Thyroid gland (tissue), 4 donors: ENCODE measurements around the gene VPS13C. TPM values are rescaled to one million over a fixed set of nuclear protein-coding genes. Genes with fewer than 3 reads are reported as not detected.

Experiments
- DNase-seq, 2 donors: peaks; one replicate each; pipeline ENCODE4 v3.0.0-alpha.2; 2019
- H3K27ac ChIP-seq, 3 donors: fragments of 200-600 bp; sonication (generic); 1 replicate in 2 of 3; 2 replicates in 1 of 3; pipeline ENCODE4 v1.5.1; 2016 to 2019; ENCODE audit warnings: mild to moderate bottlenecking in 1 of 3, moderate library complexity in 1 of 3
- H3K27me3 ChIP-seq: fragments of 200-600 bp; sonication (generic); one replicate; pipeline ENCODE4 v1.5.1; 2019
- H3K36me3 ChIP-seq, 2 donors: fragments of 200-600 bp; sonication (generic); one replicate each; pipeline ENCODE4 v1.5.1; 2016 to 2019
- H3K4me1 ChIP-seq, 2 donors: fragments of 200-600 bp; sonication (generic); one replicate each; pipeline ENCODE4 v1.5.1; 2017 to 2019
- H3K4me3 ChIP-seq, 3 donors: fragments of 200-600 bp; sonication (generic); replicated peaks in 1 of 3; 1 replicate in 2 of 3; 2 replicates in 1 of 3; pipeline ENCODE4 v1.5.1; 2016; ENCODE audit warnings: mild to moderate bottlenecking in 1 of 3
- H3K9me3 ChIP-seq: fragments of 200-600 bp; sonication (generic); one replicate; pipeline ENCODE4 v1.5.1; 2017
- POLR2A ChIP-seq, 2 donors: fragments of 450-650 bp; IDR thresholded peaks; one replicate each; pipeline ENCODE4 v1.6.1; 2017; ENCODE audit warnings: antibody characterized with exemption in 2 of 2, mild to moderate bottlenecking in 2 of 2, moderate library complexity in 1 of 2
- WGBS, 2 donors: methylation state at CpG; one replicate each; pipeline ENCODE4 v1.1.5; 2017; 5-methylcytosine and 5-hydroxymethylcytosine counted together
- intact Hi-C: fragments of 100-400 bp; cut with DNase I; formaldehyde crosslinking; loops from one replicate; pipeline ENCODE4 v1.15.1; 2023
- total RNA-seq, 4 donors: library from RNA; depleted of rRNA; stranded (reverse); fragments of >200 nt; gene quantifications; one replicate each; pipeline ENCODE4 v1.2.3, GENCODE V29; 2016
- TF ChIP-seq, protein P1 (sequence below), 6 experiments: fragments of 200-600 bp in 3 of 6; fragments of 450-650 bp in 3 of 6; sonication (generic) in 3 of 6; IDR thresholded peaks; one replicate each; pipeline ENCODE4 v1.5.1; 2016 to 2019; ENCODE audit warnings: antibody characterized with exemption in 6 of 6, mild to moderate bottlenecking in 2 of 6, inconsistent platforms in 1 of 6, moderate library complexity in 1 of 6

The VPS13C gene
- total RNA-seq, 4 donors from 2014 or later: 99.4 to 159 (median 119) TPM

DNA sequence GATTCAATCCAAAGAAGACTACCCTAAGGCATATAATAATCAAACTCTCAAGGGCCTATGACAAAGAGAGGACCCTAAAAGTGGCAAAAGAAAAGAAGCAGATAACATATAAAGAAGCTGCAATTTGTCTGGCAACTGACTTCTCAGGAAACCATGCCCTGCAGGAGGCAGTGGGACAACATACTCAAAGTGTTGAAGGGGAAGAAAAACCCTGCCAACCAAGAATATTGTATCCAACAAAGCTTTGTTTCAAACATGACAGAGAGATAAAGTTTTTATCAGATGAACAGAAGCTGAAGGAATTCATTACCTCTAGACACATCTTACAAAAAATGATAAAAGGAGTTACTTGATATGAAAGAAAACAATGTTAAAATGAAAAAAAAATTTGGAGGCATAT lies 167.1 kb downstream of the VPS13C start:
- Histone ChIP-seq H3K4me3 (no peak overlapping the region), H3K27ac (no peak overlapping the region), H3K9me3 (no peaks in the 10 kb centered on the region), H3K27me3 (no peaks in the 10 kb centered on the region), H3K4me1 (no peaks in the 10 kb centered on the region), H3K36me3 (no peaks in the 10 kb centered on the region)
- TF ChIP-seq, protein P1, sequence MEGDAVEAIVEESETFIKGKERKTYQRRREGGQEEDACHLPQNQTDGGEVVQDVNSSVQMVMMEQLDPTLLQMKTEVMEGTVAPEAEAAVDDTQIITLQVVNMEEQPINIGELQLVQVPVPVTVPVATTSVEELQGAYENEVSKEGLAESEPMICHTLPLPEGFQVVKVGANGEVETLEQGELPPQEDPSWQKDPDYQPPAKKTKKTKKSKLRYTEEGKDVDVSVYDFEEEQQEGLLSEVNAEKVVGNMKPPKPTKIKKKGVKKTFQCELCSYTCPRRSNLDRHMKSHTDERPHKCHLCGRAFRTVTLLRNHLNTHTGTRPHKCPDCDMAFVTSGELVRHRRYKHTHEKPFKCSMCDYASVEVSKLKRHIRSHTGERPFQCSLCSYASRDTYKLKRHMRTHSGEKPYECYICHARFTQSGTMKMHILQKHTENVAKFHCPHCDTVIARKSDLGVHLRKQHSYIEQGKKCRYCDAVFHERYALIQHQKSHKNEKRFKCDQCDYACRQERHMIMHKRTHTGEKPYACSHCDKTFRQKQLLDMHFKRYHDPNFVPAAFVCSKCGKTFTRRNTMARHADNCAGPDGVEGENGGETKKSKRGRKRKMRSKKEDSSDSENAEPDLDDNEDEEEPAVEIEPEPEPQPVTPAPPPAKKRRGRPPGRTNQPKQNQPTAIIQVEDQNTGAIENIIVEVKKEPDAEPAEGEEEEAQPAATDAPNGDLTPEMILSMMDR (IDR thresholded peaks at IDR 0.05): no peak
- no peak for TF ChIP-seq POLR2A (IDR thresholded peaks at IDR 0.05)
- no peak for DNase-seq
- intact Hi-C loops: no loop called here

DNA sequence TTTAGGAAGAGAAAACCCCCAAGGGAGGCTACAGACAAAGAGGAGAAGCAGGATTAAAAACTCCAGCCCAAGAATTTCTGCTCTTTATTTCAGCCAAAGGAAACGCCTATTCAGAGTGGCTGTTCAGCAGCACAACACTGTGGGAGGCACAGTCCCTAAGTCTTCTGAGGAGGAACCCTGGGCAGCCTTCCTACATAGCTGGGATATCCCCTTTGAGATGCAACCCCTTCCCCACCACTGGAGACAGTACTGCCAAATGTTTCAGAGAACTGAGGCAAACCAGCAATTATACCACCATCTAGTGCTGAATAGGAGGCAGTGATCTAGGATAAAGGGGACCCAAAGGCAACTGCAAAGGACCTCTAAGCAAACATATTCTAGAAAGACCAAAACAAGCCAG lies 168.1 kb downstream of the VPS13C start:
- H3K27ac ChIP-seq: no peak overlapping the region
- no peak for TF ChIP-seq POLR2A (IDR thresholded peaks at IDR 0.05)
- TF ChIP-seq, protein P1 (IDR thresholded peaks at IDR 0.05): no peak
- H3K4me1 ChIP-seq: no peaks in the 10 kb centered on the region
- H3K4me3 ChIP-seq: no peak overlapping the region
- intact Hi-C loops: no loop called here
- DNase-seq: no peak
- H3K36me3 ChIP-seq: no peaks in the 10 kb centered on the region
- 92 to 100% methylated on average over 1 of the region's 1 CpG for WGBS, 2 donors
- H3K9me3 ChIP-seq: no peaks in the 10 kb centered on the region
- H3K27me3 ChIP-seq: no peaks in the 10 kb centered on the region

DNA sequence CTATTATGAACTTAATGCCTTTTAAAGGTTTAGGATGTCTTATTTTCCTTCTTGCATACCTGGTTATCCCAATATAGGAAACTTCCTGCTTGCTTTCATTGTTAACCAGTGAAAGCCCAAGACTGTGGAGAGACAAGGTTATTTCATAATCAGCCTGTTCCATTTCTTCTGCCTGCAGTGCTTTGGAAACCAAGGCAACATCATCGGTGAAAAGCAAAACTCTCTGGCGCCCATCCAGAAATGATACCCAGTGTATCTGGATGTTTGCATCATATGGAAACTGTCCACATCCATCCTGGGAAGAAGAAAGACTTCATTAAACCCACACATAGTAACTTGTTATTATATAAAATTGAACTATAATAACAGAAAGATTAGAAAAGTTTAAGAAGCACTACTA lies 170.1 kb downstream of the VPS13C start:
- intact Hi-C loops: no loop called here
- 88 to 97% methylated on average over 2 of the region's 2 CpGs for WGBS, 2 donors
- H3K36me3 ChIP-seq: no peaks in the 10 kb centered on the region

DNA sequence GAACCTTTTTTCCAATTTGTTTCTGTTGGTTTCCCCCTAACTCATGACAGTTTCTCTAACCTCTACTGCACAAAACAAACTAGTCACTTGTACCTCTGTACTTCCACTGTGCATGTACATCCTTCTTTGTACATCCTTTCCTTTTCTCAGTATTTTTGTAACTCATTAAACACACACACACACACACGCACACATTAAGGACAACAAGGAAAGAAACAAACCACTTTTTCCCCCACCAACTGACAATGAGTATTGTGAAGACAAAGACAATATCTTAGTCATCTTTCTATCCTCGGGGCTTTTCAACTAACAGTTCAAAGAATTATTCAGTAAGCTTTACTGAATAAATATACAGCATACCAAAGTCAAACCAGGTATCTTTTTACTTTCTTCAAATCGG lies 170.5 kb downstream of the VPS13C start:
- Histone ChIP-seq H3K27me3 (no peaks in the 10 kb centered on the region), H3K36me3 (no peaks in the 10 kb centered on the region), H3K4me3 (no peak overlapping the region), H3K4me1 (no peaks in the 10 kb centered on the region), H3K27ac (no peak overlapping the region), H3K9me3 (no peaks in the 10 kb centered on the region)
- DNase-seq: no peak
- no peak for TF ChIP-seq POLR2A (IDR thresholded peaks at IDR 0.05)
- TF ChIP-seq, protein P1 (IDR thresholded peaks at IDR 0.05): no peak
- intact Hi-C loops: no loop called here
- WGBS, 2 donors: 90 to 96% methylated on average over 3 of the region's 3 CpGs

More for the DNA sequence above, 170.1 kb downstream of the VPS13C start:
- DNase-seq: no peak
- H3K4me1 ChIP-seq: no peaks in the 10 kb centered on the region
- H3K27ac ChIP-seq: no peak overlapping the region
- no peak overlapping the region for H3K4me3 ChIP-seq
- no peaks in the 10 kb centered on the region for H3K9me3 ChIP-seq
- TF ChIP-seq POLR2A (IDR thresholded peaks at IDR 0.05): no peak
- TF ChIP-seq, protein P1 (IDR thresholded peaks at IDR 0.05): no peak
- no peaks in the 10 kb centered on the region for H3K27me3 ChIP-seq

DNA sequence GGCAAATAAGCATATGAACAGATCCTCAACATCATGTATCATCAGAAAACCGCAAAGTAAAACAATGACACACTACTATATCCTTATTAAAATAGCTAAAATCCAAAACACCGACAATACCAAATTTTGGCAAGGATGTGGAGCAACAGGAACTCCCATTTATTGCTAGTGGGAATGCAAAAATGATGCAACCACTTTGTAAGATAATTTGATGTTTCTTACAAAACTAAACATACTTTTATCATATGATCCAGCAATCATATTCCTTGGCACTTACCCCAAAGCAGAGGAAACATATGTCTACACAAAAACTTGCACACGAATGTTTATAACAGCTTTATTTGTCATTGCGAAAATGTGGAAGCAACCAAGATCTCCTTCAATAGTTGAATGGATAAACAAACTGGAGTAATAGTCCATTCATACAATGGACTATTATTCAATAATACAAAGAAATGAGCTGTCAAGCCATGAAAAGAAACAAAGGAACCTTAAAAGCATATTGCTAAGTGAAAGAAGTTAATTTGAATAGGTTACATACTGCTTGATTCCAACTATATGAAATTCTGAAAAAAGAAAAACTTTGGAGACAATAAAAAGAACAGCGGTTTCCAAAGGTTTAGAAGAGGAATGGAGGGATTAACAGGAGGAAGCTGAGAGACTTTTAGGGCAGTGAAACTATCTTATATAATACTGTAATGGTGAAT lies 172.0 kb downstream of the VPS13C start:
- no peak for TF ChIP-seq POLR2A (IDR thresholded peaks at IDR 0.05)
- TF ChIP-seq, protein P1 (IDR thresholded peaks at IDR 0.05): no peak
- H3K9me3 ChIP-seq: no peaks in the 10 kb centered on the region
- 84 to 90% methylated on average over 5 of the region's 5 CpGs for WGBS, 2 donors
- H3K4me3 ChIP-seq: no peak overlapping the region
- no peak for DNase-seq
- no peaks in the 10 kb centered on the region for H3K4me1 ChIP-seq
- H3K36me3 ChIP-seq: no peaks in the 10 kb centered on the region
- no peaks in the 10 kb centered on the region for H3K27me3 ChIP-seq
- intact Hi-C loops: no loop called here
- H3K27ac ChIP-seq: no peak overlapping the region
